ENCODE data around the gene PAK3. TPM values are rescaled to one million over a fixed set of nuclear protein-coding genes. Genes with fewer than 3 reads are reported as not detected.

PAK3 gene
- total and polyA plus RNA-seq, 2 of the 4 experiments (the other 2 are of a cell fraction): 0.22 to 0.36 TPM

DNA sequence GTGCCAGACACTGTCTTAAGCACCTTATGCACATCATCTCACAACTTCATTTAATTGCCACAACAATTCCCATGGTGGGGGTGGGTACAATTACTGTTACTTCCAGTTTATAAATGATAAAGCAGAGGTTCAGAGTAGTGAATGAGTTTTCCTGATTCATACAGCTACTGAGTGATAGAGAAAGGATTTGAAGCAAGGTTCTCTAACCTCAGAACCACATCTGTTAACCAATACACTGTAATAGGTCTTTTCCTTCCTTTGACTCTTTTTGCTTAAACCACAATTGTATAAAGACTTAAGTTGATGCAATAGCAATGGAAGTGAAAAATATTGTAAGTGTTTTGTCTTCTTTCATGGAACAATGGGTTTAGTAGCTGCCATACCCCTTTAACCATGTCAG lies 43.5 kb upstream of the PAK3 start:
- peaks cover 16% of the 10 kb centered on the region for H3K27me3 ChIP-seq (ENCODE audit: control insufficient read depth, insufficient read depth, low read length)
- no peak overlapping the region for H2BK20ac ChIP-seq (ENCODE audit: low read depth, low read length)
- H4K91ac ChIP-seq (ENCODE audit: insufficient read depth, low read depth, low read length): no peak overlapping the region
- no peak overlapping the region for H2BK5ac ChIP-seq (ENCODE audit: low read depth, low read length, poor library complexity, severe bottlenecking)
- no peak overlapping the region for H4K5ac ChIP-seq (ENCODE audit: low read depth, low read length)
- H4K20me1 ChIP-seq (ENCODE audit: insufficient read depth, low read length): no peaks in the 10 kb centered on the region
- H4K8ac ChIP-seq (ENCODE audit: low read depth in 2 of 2, low read length in 2 of 2): no peak overlapping the region
- no peak overlapping the region for H2BK15ac ChIP-seq (ENCODE audit: low read depth, low read length)
- H3K4me1 ChIP-seq (ENCODE audit: control insufficient read depth, insufficient read depth, low read length): no peaks in the 10 kb centered on the region
- H2AK9ac ChIP-seq (replicated peaks; ENCODE audit: low read depth, low read length, poor library complexity): no peak overlapping the region
- dilution Hi-C loops (cut with HindIII; ENCODE audit: low sequenced_read_pairs, unreplicated experiment): no loop called here
- ATAC-seq (ENCODE audit: low read depth) (no peak), DNase-seq (no peak)
- H2AFZ ChIP-seq (replicated peaks; ENCODE audit: low read length, poor library complexity): no peak overlapping the region
- no TSS peak for BruUV-seq (replicated peaks)
- TF ChIP-seq BHLHE40 (IDR thresholded peaks at IDR 0.05; ENCODE audit: low read depth, low read length): no peak
- TF ChIP-seq RAD21 (IDR thresholded peaks at IDR 0.05; ENCODE audit: low read length): no peak
- no peak for TF ChIP-seq POLR2A (IDR thresholded peaks at IDR 0.05; ENCODE audit: low read depth, low read length)
- no peak for TF ChIP-seq FOS (IDR thresholded peaks at IDR 0.05; ENCODE audit: low read depth, low read length)
- no peak for TF ChIP-seq CHD1 (IDR thresholded peaks at IDR 0.05; ENCODE audit: low read depth, low read length)
- TF ChIP-seq MXI1 (IDR thresholded peaks at IDR 0.05; ENCODE audit: borderline replicate concordance, low read depth, low read length): no peak
- TF ChIP-seq, protein P1, sequence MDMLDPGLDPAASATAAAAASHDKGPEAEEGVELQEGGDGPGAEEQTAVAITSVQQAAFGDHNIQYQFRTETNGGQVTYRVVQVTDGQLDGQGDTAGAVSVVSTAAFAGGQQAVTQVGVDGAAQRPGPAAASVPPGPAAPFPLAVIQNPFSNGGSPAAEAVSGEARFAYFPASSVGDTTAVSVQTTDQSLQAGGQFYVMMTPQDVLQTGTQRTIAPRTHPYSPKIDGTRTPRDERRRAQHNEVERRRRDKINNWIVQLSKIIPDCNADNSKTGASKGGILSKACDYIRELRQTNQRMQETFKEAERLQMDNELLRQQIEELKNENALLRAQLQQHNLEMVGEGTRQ (IDR thresholded peaks at IDR 0.05; ENCODE audit: low read depth, low read length): no peak
- no peak for TF ChIP-seq CEBPB (IDR thresholded peaks at IDR 0.05; ENCODE audit: low read depth, low read length)
- no peak for TF ChIP-seq SMC3 (IDR thresholded peaks at IDR 0.05; ENCODE audit: low read depth, low read length)
- no peak for TF ChIP-seq MAFK (IDR thresholded peaks at IDR 0.05; ENCODE audit: low read depth, low read length)
- TF ChIP-seq RCOR1 (IDR thresholded peaks at IDR 0.05; ENCODE audit: insufficient replicate concordance, low read length): no peak
- no peak for TF ChIP-seq NFE2L2 (IDR thresholded peaks at IDR 0.05; ENCODE audit: low read depth, low read length)
- no peak for TF ChIP-seq RFX5 (IDR thresholded peaks at IDR 0.05; ENCODE audit: low read depth, low read length)
- TF ChIP-seq, protein P2, sequence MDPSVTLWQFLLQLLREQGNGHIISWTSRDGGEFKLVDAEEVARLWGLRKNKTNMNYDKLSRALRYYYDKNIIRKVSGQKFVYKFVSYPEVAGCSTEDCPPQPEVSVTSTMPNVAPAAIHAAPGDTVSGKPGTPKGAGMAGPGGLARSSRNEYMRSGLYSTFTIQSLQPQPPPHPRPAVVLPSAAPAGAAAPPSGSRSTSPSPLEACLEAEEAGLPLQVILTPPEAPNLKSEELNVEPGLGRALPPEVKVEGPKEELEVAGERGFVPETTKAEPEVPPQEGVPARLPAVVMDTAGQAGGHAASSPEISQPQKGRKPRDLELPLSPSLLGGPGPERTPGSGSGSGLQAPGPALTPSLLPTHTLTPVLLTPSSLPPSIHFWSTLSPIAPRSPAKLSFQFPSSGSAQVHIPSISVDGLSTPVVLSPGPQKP (IDR thresholded peaks at IDR 0.05; ENCODE audit: borderline replicate concordance, low read depth, low read length): no peak
- no peak for TF ChIP-seq MAZ (IDR thresholded peaks at IDR 0.05; ENCODE audit: borderline replicate concordance, low read depth, low read length)
- H3K79me1 ChIP-seq (ENCODE audit: low read depth in 1 of 2, low read length in 2 of 2): no peaks in the 10 kb centered on the region
- in situ Hi-C loops (cut with MboI; ENCODE audit: low sequenced_read_pairs): no loop called here
- H2BK120ac ChIP-seq (ENCODE audit: low read depth, low read length): no peak overlapping the region
- no peak overlapping the region for H3K18ac ChIP-seq (ENCODE audit: low read depth, low read length)
- H3K23ac ChIP-seq (ENCODE audit: low read depth, low read length): no peak overlapping the region
- H2AK5ac ChIP-seq (ENCODE audit: low read depth, low read length): no peak overlapping the region
- no peak overlapping the region for H3K4me2 ChIP-seq (ENCODE audit: low read depth, low read length)
- no peak overlapping the region for H3K27ac ChIP-seq (ENCODE audit: insufficient read depth, low read length)
- intact Hi-C loops (cut with micrococcal nuclease): no loop called here
- H3K14ac ChIP-seq (replicated peaks; ENCODE audit: low read depth, low read length): no peak overlapping the region
- no peaks in the 10 kb centered on the region for H3K9me3 ChIP-seq (ENCODE audit: control insufficient read depth, insufficient read depth, low read length)
- H3K56ac ChIP-seq (ENCODE audit: extremely low read depth, insufficient read depth, low read length): no peak overlapping the region
- no peaks in the 10 kb centered on the region for H3K9me1 ChIP-seq (ENCODE audit: insufficient read depth, low read length)
- no peak overlapping the region for H3K4ac ChIP-seq (ENCODE audit: low read depth, low read length)
- H3K9ac ChIP-seq (ENCODE audit: low read depth, low read length): no peak overlapping the region
- POLR2A ChIA-PET (ENCODE audit: unreplicated experiment): no interaction called here
- no peaks in the 10 kb centered on the region for H3K36me3 ChIP-seq (ENCODE audit: control insufficient read depth, insufficient read depth, low read length)
- CTCF ChIA-PET: no interaction called here
- no peak overlapping the region for H3K4me3 ChIP-seq (ENCODE audit: insufficient read depth, low read depth, low read length)
